Measurements from ENCODE around the gene TLR1. TPM values are rescaled to one million over a fixed set of nuclear protein-coding genes. Genes with fewer than 3 reads are reported as not detected.

The TLR1 gene
- polyA plus RNA-seq, 1 of the 3 experiments (the other 2 are of a cell fraction): not detected

GRCh38 chr4:38842994-38843393 lies 38.4 kb upstream of the TLR1 start:
- Histone ChIP-seq H3K4me1 (ENCODE audit: control insufficient read depth in 1 of 2, insufficient read depth in 2 of 2, low read depth in 1 of 2, low read length in 1 of 2) (no peaks in the 10 kb centered on the region), H3K9me3 (no peaks in the 10 kb centered on the region), H2AFZ (ENCODE audit: low read depth) (no peak overlapping the region), H3K9ac (no peak overlapping the region), H3K9me2 (no peaks in the 10 kb centered on the region), H3K27me3 (ENCODE audit: insufficient read depth) (no peaks in the 10 kb centered on the region; the same call in 1 of the 2 replicates), H4K20me1 (ENCODE audit: insufficient read depth) (no peaks in the 10 kb centered on the region), H3K4me3 (ENCODE audit: low read depth in 2 of 2, low read length in 1 of 2) (no peak overlapping the region), H3K36me3 (replicated peaks in 1 of 2; ENCODE audit: control insufficient read depth in 1 of 2, insufficient read depth in 2 of 2, low read length in 1 of 2) (no peaks in the 10 kb centered on the region), H3K27ac (ENCODE audit: low read depth in 2 of 2, low read length in 1 of 2) (no peak overlapping the region), H3F3A (replicated peaks; ENCODE audit: insufficient read depth) (peaks cover 5% of the 10 kb centered on the region), H3K4me2 (no peak overlapping the region), H3K79me2 (ENCODE audit: insufficient read depth) (no peaks in the 10 kb centered on the region)
- ChIA-PET POLR2A (no interaction called here), CTCF (interaction anchor here (0.6 to 1.0 kb wide), 2 partner anchors 18 to 292 kb away, joined by 3 to 5 read pairs; no protein-coding TSS in a partner anchor)
- 84% methylated on average over 4 of the region's 4 CpGs for WGBS (ENCODE audit: low lambda C conversion rate)
- TF ChIP-seq MEF2A (IDR thresholded peaks at IDR 0.05; ENCODE audit: borderline replicate concordance, low read depth) (no peak), PBX3 (IDR thresholded peaks at IDR 0.05) (no peak), SMC3 (IDR thresholded peaks at IDR 0.05; ENCODE audit: low read depth, low read length) (no peak), CHD2 (IDR thresholded peaks at IDR 0.05; ENCODE audit: low read length, partially characterized antibody) (no peak), TCF12 (IDR thresholded peaks at IDR 0.05) (no peak), MXI1 (IDR thresholded peaks at IDR 0.05; ENCODE audit: low read depth, low read length) (no peak), FOSL2 (IDR thresholded peaks at IDR 0.05; ENCODE audit: borderline replicate concordance, low read depth) (no peak), ZBTB33 (IDR thresholded peaks at IDR 0.05; ENCODE audit: borderline replicate concordance, low read depth) (no peak), EP300 (IDR thresholded peaks at IDR 0.05; ENCODE audit: borderline replicate concordance in 1 of 2, low read depth in 1 of 2, low read length in 1 of 2) (no peak), YY1 (IDR thresholded peaks at IDR 0.05; ENCODE audit: low read depth) (no peak)
- TF ChIP-seq, protein P1, sequence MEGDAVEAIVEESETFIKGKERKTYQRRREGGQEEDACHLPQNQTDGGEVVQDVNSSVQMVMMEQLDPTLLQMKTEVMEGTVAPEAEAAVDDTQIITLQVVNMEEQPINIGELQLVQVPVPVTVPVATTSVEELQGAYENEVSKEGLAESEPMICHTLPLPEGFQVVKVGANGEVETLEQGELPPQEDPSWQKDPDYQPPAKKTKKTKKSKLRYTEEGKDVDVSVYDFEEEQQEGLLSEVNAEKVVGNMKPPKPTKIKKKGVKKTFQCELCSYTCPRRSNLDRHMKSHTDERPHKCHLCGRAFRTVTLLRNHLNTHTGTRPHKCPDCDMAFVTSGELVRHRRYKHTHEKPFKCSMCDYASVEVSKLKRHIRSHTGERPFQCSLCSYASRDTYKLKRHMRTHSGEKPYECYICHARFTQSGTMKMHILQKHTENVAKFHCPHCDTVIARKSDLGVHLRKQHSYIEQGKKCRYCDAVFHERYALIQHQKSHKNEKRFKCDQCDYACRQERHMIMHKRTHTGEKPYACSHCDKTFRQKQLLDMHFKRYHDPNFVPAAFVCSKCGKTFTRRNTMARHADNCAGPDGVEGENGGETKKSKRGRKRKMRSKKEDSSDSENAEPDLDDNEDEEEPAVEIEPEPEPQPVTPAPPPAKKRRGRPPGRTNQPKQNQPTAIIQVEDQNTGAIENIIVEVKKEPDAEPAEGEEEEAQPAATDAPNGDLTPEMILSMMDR (IDR thresholded peaks at IDR 0.05): no peak
- TF ChIP-seq, protein P2, sequence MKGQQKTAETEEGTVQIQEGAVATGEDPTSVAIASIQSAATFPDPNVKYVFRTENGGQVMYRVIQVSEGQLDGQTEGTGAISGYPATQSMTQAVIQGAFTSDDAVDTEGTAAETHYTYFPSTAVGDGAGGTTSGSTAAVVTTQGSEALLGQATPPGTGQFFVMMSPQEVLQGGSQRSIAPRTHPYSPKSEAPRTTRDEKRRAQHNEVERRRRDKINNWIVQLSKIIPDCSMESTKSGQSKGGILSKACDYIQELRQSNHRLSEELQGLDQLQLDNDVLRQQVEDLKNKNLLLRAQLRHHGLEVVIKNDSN (IDR thresholded peaks at IDR 0.05; ENCODE audit: borderline replicate concordance, low read depth): no peak
- no peak for DNase-seq
